Small intestine (tissue), 7 donors: ENCODE measurements around the gene TMEM63A. TPM values are rescaled to one million over a fixed set of nuclear protein-coding genes. Genes with fewer than 3 reads are reported as not detected.

Experiments
- DNase-seq, 2 donors: peaks; one replicate each; pipeline versions ENCODE4 v3.0.0 to v3.0.0-alpha.2; 2013
- FAIRE-seq: peaks from 2 replicates; lab custom pipeline; 2012; peaks lifted over from hg19 to GRCh38; lab: Jason Lieb, UNC
- H3K27ac ChIP-seq, 3 donors: one replicate each; pipeline ENCODE4 v1.5.1; 2013; ENCODE audit warnings: low read length in 2 of 3, mild to moderate bottlenecking in 2 of 3, control low read depth in 1 of 3, inconsistent platforms in 1 of 3, low read depth in 1 of 3, moderate library complexity in 1 of 3
- H3K27me3 ChIP-seq, 3 donors: one replicate each; pipeline ENCODE4 v1.6.1; 2013; ENCODE audit warnings: low read length in 3 of 3, inconsistent platforms in 1 of 3; ENCODE audit not compliant: control insufficient read depth in 3 of 3, insufficient read depth in 3 of 3
- H3K36me3 ChIP-seq, 3 donors: one replicate each; pipeline ENCODE4 v1.6.1; 2013; ENCODE audit warnings: low read length in 3 of 3, inconsistent platforms in 1 of 3, low read depth in 1 of 3, mild to moderate bottlenecking in 1 of 3, moderate library complexity in 1 of 3; ENCODE audit not compliant: control insufficient read depth in 3 of 3, insufficient read depth in 2 of 3
- H3K4me1 ChIP-seq, 3 donors: one replicate each; pipeline ENCODE4 v1.6.1; 2013; ENCODE audit warnings: low read length in 2 of 3, inconsistent platforms in 1 of 3, low read depth in 1 of 3, mild to moderate bottlenecking in 1 of 3, moderate library complexity in 1 of 3; ENCODE audit not compliant: control insufficient read depth in 3 of 3, insufficient read depth in 2 of 3
- H3K4me3 ChIP-seq, 3 donors: one replicate each; pipeline ENCODE4 v1.5.1; 2013; ENCODE audit warnings: low read length in 3 of 3, control low read depth in 1 of 3, inconsistent platforms in 1 of 3, low read depth in 1 of 3, mild to moderate bottlenecking in 1 of 3, moderate library complexity in 1 of 3
- H3K9me3 ChIP-seq, 2 donors: one replicate each; pipeline ENCODE4 v1.6.1; 2013; ENCODE audit warnings: low read depth in 1 of 2, low read length in 1 of 2; ENCODE audit not compliant: control insufficient read depth in 2 of 2, insufficient read depth in 1 of 2
- WGBS, 3 donors: extraction: QIAGEN DNeasy Blood & Tissue Kit; methylation state at CpG; one replicate each; pipeline ENCODE4 v1.1.7; 2013; 5-methylcytosine and 5-hydroxymethylcytosine counted together
- polyA plus RNA-seq, 4 donors: library from polyadenylated mRNA; stranded (reverse) in 3 of 4; unstranded in 1 of 4; fragments of 200-250 nt in 3 of 4; fragments of 120-200 nt in 1 of 4; gene quantifications; one replicate each; pipeline versions ENCODE4 v1.2.1 to v1.2.3, GENCODE V29; 2013
- donor health status: healthy with polysubstance abuse.
- donor health status: control.
- donor health status: control.
- donor health status: Bipolar disorder and iron deficiency.
- donor health status: healthy.

Gene TMEM63A
- polyA plus RNA-seq, 4 donors = 5.1 to 99.2 (median 35.0) TPM

GRCh38 chr1:225885336-225885735 lies 3.2 kb upstream of the TMEM63A start:
- Histone ChIP-seq H3K27me3 (no peaks in the 10 kb centered on the region), H3K4me1 (peaks cover 3 to 37% (median 6%) of the 10 kb centered on the region in 3 donors), H3K27ac (no peak overlapping the region), H3K4me3 (no peak overlapping the region), H3K9me3 (no peaks in the 10 kb centered on the region), H3K36me3 (peaks cover 0 to 2% (median 0%) of the 10 kb centered on the region in 3 donors)
- DNase-seq = no peak
- FAIRE-seq = no peak
- WGBS, 3 donors = 91 to 95% (median 93%) methylated on average over 6 of the region's 6 CpGs

DNA sequence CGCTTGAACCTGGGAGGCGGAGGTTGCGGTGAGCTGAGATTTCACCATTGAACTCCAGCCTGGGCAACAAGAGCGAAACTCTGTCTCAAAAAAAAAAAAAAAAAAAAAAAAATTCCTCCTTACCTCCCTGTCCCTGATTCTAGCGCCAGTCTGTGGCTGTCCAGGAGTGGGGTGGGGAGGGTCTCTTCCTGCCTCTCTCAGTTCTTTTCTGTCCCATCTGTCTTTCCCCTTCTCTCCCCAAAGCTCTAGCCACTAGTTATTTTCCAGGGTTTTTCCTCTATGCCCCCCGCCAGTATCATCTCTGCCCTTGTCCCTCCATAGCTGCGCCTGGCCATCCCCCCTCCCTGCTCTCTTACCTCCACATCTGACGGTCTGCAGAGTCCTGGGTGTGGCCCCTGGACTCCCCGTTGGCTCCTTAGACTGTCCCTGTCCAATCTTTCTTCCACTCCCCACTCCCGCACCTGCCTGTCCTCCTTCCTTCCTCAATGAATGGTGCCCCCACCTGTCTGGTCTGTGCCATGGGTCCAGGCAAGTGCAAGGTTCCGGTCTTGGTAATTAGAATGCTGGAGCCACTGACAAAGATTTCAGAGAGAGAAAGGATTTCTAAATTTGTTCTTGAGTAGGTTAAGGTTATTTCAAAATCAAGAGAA lies 1.6 kb upstream of the TMEM63A start:
- peak overlapping the region in 1 of 3 donors; percentile 98 for H3K4me3 ChIP-seq
- H3K27me3 ChIP-seq = no peaks in the 10 kb centered on the region
- H3K9me3 ChIP-seq = no peaks in the 10 kb centered on the region
- peak overlapping the region in 1 of 3 donors; percentile 7 for H3K27ac ChIP-seq
- FAIRE-seq = no peak
- WGBS, 3 donors = 38 to 75% (median 57%) methylated on average over 9 to 10 of the region's 11 CpGs
- H3K36me3 ChIP-seq = peaks cover 0 to 18% (median 0%) of the 10 kb centered on the region in 3 donors
- DNase-seq = peak; percentile 21 to 60
- H3K4me1 ChIP-seq = peaks cover 3 to 37% (median 14%) of the 10 kb centered on the region in 3 donors

GRCh38 chr1:225882694-225883615 lies 775 bp upstream of the TMEM63A start:
- Histone ChIP-seq H3K4me3 (peak overlapping the region; percentile 81 to 98 (median 88)), H3K9me3 (no peaks in the 10 kb centered on the region), H3K27ac (peak overlapping the region; percentile 87 to 99 (median 97)), H3K27me3 (no peaks in the 10 kb centered on the region), H3K4me1 (peaks cover 3 to 45% (median 22%) of the 10 kb centered on the region in 3 donors), H3K36me3 (peaks cover 0 to 24% (median 0%) of the 10 kb centered on the region in 3 donors)
- no peak for FAIRE-seq
- 2 to 5% (median 5%) methylated on average over 44 to 63 of the region's 63 CpGs for WGBS, 3 donors
- DNase-seq = peak; percentile 50 to 73

- no peaks in the 10 kb centered on the region for H3K27me3 ChIP-seq
- H3K36me3 ChIP-seq = peaks cover 0 to 39% (median 0%) of the 10 kb centered on the region in 3 donors
- peak overlapping the region; percentile 87 to 99 (median 97) for H3K27ac ChIP-seq
- H3K4me1 ChIP-seq = peaks cover 5 to 53% (median 25%) of the 10 kb centered on the region in 3 donors
- 1 to 7% (median 5%) methylated on average over 23 to 25 of the region's 25 CpGs for WGBS, 3 donors
- DNase-seq = peak; percentile 76 to 89
- H3K9me3 ChIP-seq = no peaks in the 10 kb centered on the region
- no peak for FAIRE-seq
- peak overlapping the region; percentile 81 to 98 (median 88) for H3K4me3 ChIP-seq
Observed at GRCh38 chr1:225881081-225881958, 860 bp downstream of the TMEM63A start.

DNA sequence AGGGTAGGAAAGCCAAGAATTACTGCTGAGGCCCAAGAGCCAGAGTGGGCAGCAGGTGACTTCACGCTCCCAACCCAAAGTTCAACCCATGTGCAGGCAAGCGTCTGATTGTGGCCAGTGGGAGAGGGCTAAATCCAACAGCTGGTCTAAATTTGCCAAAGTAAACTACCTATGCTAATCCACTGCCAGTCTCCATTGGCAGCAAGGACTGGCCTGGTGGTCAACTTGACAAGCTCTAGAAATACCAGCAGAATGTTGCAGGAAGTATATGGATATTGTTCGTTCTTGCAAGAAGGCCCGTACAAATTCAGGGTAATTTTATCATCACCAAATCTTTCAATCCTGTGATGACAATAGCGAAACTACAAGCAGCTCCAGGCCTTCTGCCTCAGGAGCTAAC lies 1.5 kb downstream of the TMEM63A start:
- Histone ChIP-seq H3K9me3 (no peaks in the 10 kb centered on the region), H3K27ac (peak overlapping the region; percentile 87 to 99 (median 97)), H3K4me3 (peak overlapping the region in 2 of 3 donors; percentile 81 to 98), H3K27me3 (no peaks in the 10 kb centered on the region), H3K4me1 (peaks cover 8 to 60% (median 27%) of the 10 kb centered on the region in 3 donors), H3K36me3 (peaks cover 0 to 44% (median 0%) of the 10 kb centered on the region in 3 donors)
- peak; percentile 49 to 61 for DNase-seq
- FAIRE-seq = no peak
- WGBS, 3 donors = 11 to 47% (median 36%) methylated on average over 5 of the region's 5 CpGs

DNA sequence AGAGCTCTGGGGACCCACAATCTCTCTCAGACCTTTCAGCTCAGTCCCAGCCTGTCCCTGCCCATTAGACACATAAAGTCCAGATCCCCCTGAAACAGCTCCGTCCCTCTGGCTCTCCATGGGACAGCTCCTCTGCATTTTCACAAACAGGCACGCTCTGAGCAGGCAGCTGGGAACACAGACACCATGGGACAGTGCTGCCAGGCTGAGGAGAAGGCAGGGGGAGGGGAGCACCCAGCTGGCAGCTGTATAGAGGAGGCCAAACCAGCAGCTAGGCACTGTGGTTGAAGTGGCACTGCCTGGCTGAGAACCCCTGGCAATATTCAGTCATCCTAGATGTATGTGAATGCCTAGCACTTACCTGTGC lies 2.0 kb downstream of the TMEM63A start:
- DNase-seq = peak in 1 of 2 donors; percentile 38
- Histone ChIP-seq H3K36me3 (peaks cover 0 to 48% (median 0%) of the 10 kb centered on the region in 3 donors), H3K9me3 (no peaks in the 10 kb centered on the region), H3K27ac (peak overlapping the region; percentile 87 to 99 (median 97)), H3K27me3 (no peaks in the 10 kb centered on the region), H3K4me1 (peaks cover 8 to 64% (median 27%) of the 10 kb centered on the region in 3 donors), H3K4me3 (peak overlapping the region in 2 of 3 donors; percentile 5 to 98)
- FAIRE-seq = no peak
- 24 to 60% (median 33%) methylated on average over 2 of the region's 2 CpGs for WGBS, 3 donors

DNA sequence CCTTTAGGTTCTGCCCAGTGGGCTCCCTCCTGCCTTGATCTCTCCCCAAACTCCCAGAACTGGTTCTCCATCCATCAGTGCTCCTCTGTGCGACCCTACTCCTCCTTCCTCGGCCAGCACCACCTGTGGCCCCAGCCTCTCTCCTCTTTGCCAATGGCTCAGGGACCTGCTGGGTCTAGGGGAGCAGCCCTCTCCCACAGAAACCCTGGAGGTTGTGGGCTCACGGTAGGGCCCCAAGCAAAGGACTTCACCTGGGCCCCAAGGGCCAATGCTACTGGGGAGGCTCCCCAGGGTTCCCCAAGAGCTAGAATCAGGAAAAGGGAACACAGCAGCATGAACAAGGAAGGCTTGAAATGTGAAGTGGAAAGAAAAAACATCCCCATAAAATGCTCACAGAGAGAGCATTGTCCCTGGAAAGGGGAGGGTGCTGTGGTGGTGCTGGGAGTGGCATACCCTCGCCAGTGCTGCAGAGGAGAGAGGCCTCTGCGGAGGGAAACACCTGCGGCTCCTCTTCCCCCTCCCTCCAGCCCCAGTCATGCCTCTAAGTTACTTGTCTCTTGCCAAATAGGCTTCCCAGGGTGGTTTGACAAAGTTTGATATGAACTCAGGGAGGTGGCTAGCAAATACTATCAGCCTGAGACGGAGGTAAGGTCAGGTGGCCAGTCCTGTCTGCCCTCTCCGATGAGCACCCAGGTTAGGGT lies 2.5 kb downstream of the TMEM63A start:
- Histone ChIP-seq H3K4me1 (peaks cover 8 to 68% (median 31%) of the 10 kb centered on the region in 3 donors), H3K9me3 (no peaks in the 10 kb centered on the region), H3K4me3 (peak overlapping the region in 2 of 3 donors; percentile 5 to 98), H3K27me3 (no peaks in the 10 kb centered on the region), H3K36me3 (peaks cover 0 to 53% (median 0%) of the 10 kb centered on the region in 3 donors), H3K27ac (peak overlapping the region; percentile 87 to 99 (median 97))
- WGBS, 3 donors = 13 to 53% (median 27%) methylated on average over 8 of the region's 8 CpGs
- FAIRE-seq = no peak
- peak; percentile 65 to 86 for DNase-seq
